ENCODE results near the gene CFAP43. TPM values are rescaled to one million over a fixed set of nuclear protein-coding genes. Genes with fewer than 3 reads are reported as not detected.

CFAP43 gene
- total and polyA plus RNA-seq, 2 of the 8 experiments (the other 6 are each of a cell fraction or from before 2014, with no cell fraction given): 0.11 to 0.27 TPM

GRCh38 chr10:104253606-104254410 is 21.6 kb upstream of the CFAP43 start:
- Histone ChIP-seq H3K9me3 (ENCODE audit: insufficient read depth in 2 of 2, low read depth in 1 of 2, low read length in 1 of 2) (no peaks in the 10 kb centered on the region), H3K36me3 (ENCODE audit: control insufficient read depth in 2 of 4, insufficient read depth in 4 of 4, low read length in 3 of 4) (no peaks in the 10 kb centered on the region), H3K23ac (ENCODE audit: insufficient read length) (no peak overlapping the region), H2AFZ (ENCODE audit: low read length) (peak overlapping the region; percentile 60; the same call in 1 of the 2 replicates), H3K9ac (replicated peaks in 1 of 4; ENCODE audit: extremely low read depth in 1 of 4, low read depth in 3 of 4, low read length in 3 of 4) (peak overlapping the region in 1 of 4 experiments; percentile 42; a peak in 1 of 7 replicates), H3K79me2 (ENCODE audit: control insufficient read depth in 1 of 2, insufficient read depth in 2 of 2, low read length in 2 of 2) (no peaks in the 10 kb centered on the region), H3K27me3 (replicated peaks in 1 of 4; ENCODE audit: control insufficient read depth in 3 of 4, extremely low read depth in 1 of 4, insufficient read depth in 3 of 4, low read length in 3 of 4) (peaks cover 0 to 9% (median 5%) of the 10 kb centered on the region in 4 experiments; a peak in 5 of 7 replicates), H3K27ac (ENCODE audit: low read depth, low read length) (no peak overlapping the region), H4K91ac (replicated peaks; ENCODE audit: insufficient read length, low read length) (no peak overlapping the region), H2BK20ac (ENCODE audit: low read length) (no peak overlapping the region), H3K4ac (replicated peaks; ENCODE audit: insufficient read length, low read depth, low read length) (no peak overlapping the region), H2BK120ac (replicated peaks; ENCODE audit: low read depth, low read length) (no peak overlapping the region), H4K5ac (ENCODE audit: insufficient read length, low read depth, low read length) (peak overlapping the region; percentile 4), H3K4me3 (ENCODE audit: extremely low read depth in 1 of 4, insufficient read depth in 2 of 4, low read depth in 3 of 4, low read length in 4 of 4) (peak overlapping the region; percentile 70 to 76 (median 73); a peak in 7 of 8 replicates), H3K56ac (replicated peaks; ENCODE audit: insufficient read length, low read depth, low read length) (no peak overlapping the region), H2BK12ac (ENCODE audit: low read depth, low read length) (peak overlapping the region; percentile 41), H2BK15ac (ENCODE audit: low read length) (peak overlapping the region; percentile 16; the same call in 1 of the 2 replicates), H2AK5ac (ENCODE audit: low read depth, low read length) (no peak overlapping the region), H3K18ac (ENCODE audit: extremely low read depth, low read length) (no peak overlapping the region), H3K23me2 (ENCODE audit: low read depth, low read length) (peaks cover 9% of the 10 kb centered on the region), H4K20me1 (replicated peaks in 1 of 2; ENCODE audit: control insufficient read depth in 1 of 2, insufficient read depth in 2 of 2, low read length in 2 of 2) (peaks cover 0 to 7% of the 10 kb centered on the region in 2 experiments), H3K4me1 (replicated peaks in 1 of 4; ENCODE audit: control insufficient read depth in 3 of 4, insufficient read depth in 4 of 4, low read length in 3 of 4) (peaks cover 5 to 22% (median 18%) of the 10 kb centered on the region in 4 experiments), H2BK5ac (ENCODE audit: low read depth, low read length) (no peak overlapping the region), H3K79me1 (ENCODE audit: low read depth, low read length) (no peaks in the 10 kb centered on the region), H3K14ac (ENCODE audit: insufficient read length) (no peak overlapping the region), H3K4me2 (ENCODE audit: insufficient read depth in 1 of 2, low read depth in 2 of 2, low read length in 2 of 2) (peak overlapping the region; percentile 93 to 95), H4K8ac (ENCODE audit: extremely low read depth, insufficient read depth, low read length) (no peak overlapping the region)
- WGBS, 2 experiments (ENCODE audit: extremely low coverage in 1 of 2, insufficient coverage in 1 of 2, insufficient read length in 1 of 2, insufficient replicate concordance in 2 of 2, low coverage in 1 of 2, low lambda C conversion rate in 2 of 2, missing lambda C conversion rate in 1 of 2): 8% methylated on average over 10 of the region's 10 CpGs; no CpG with 5 or more reads in 1 of the 2 experiments
- CTCF ChIA-PET (ENCODE audit: partially characterized antibody): interaction anchor here (0.5 to 4.4 kb wide), 10 partner anchors 9 to 272 kb away, joined by 3 to 21 read pairs (median 3); no protein-coding TSS in a partner anchor
- DNase-seq (ENCODE audit: low read depth in 1 of 2, low spot score in 2 of 2) (no peak), FAIRE-seq (no peak)
- TF ChIP-seq TEAD4 (IDR thresholded peaks at IDR 0.05; ENCODE audit: low read depth, low read length): peak; percentile 43; the same call in 1 of the 2 replicates
- TF ChIP-seq JUND (IDR thresholded peaks at IDR 0.05; ENCODE audit: low read length): no peak
- 0 out of 2 replicates have a peak, but pooled peaks have one; percentile 29 for TF ChIP-seq SP1 (IDR thresholded peaks at IDR 0.05; ENCODE audit: low read depth, low read length)
- POLR2A ChIA-PET (ENCODE audit: partially characterized antibody): interaction anchor here (0.6 to 7.7 kb wide), 11 partner anchors 9 to 220 kb away, joined by 3 to 81 read pairs (median 3); partner anchors contain the start of genes CFAP43, CFAP58, GSTO2 and ITPRIP

All from H1 (cell line).